ENCODE data around the gene C20orf173. TPM values are rescaled to one million over a fixed set of nuclear protein-coding genes. Genes with fewer than 3 reads are reported as not detected.

C20orf173 gene
- polyA plus RNA-seq, 1 of the 3 experiments (the other 2 are of a cell fraction) = not detected

- CTCF ChIA-PET = interaction anchor here (0.7 to 1.5 kb wide), 2 partner anchors 16 to 41 kb away, joined by 3 to 9 read pairs; no protein-coding TSS in a partner anchor
- POLR2A ChIA-PET = interaction anchor here (0.6 to 0.7 kb wide), 2 partner anchors 33 to 162 kb away, joined by 3 read pairs; no protein-coding TSS in a partner anchor
These were observed 49.7 kb downstream of the C20orf173 start for GRCh38 chr20:35479798-35480197.

More at GRCh38 chr20:35479798-35480197, 49.7 kb downstream of the C20orf173 start:
- H2AFZ ChIP-seq (ENCODE audit: low read depth) = no peak overlapping the region
- H3K9me3 ChIP-seq = no peaks in the 10 kb centered on the region
- DNase-seq = no peak
- no peaks in the 10 kb centered on the region for H3K9me2 ChIP-seq
- H3K79me2 ChIP-seq (ENCODE audit: insufficient read depth) = no peaks in the 10 kb centered on the region
- 95% methylated on average over 4 of the region's 5 CpGs for WGBS (ENCODE audit: low lambda C conversion rate)
- no peak overlapping the region for H3K27ac ChIP-seq (ENCODE audit: low read depth in 2 of 2, low read length in 1 of 2)
- no peak overlapping the region for H3K4me3 ChIP-seq (ENCODE audit: low read depth in 2 of 2, low read length in 1 of 2)
- TF ChIP-seq EP300 (IDR thresholded peaks at IDR 0.05; ENCODE audit: borderline replicate concordance in 1 of 2, low read depth in 1 of 2, low read length in 1 of 2) (no peak), NFIC (IDR thresholded peaks at IDR 0.05; ENCODE audit: borderline replicate concordance) (no peak), FOXM1 (IDR thresholded peaks at IDR 0.05; ENCODE audit: low read depth) (no peak), RCOR1 (IDR thresholded peaks at IDR 0.05; ENCODE audit: low read length) (no peak), FOSL2 (IDR thresholded peaks at IDR 0.05; ENCODE audit: borderline replicate concordance, low read depth) (no peak), USF2 (IDR thresholded peaks at IDR 0.05; ENCODE audit: borderline replicate concordance, low read depth, low read length) (no peak), ELF1 (IDR thresholded peaks at IDR 0.05) (no peak), JUND (IDR thresholded peaks at IDR 0.05) (no peak), NRF1 (IDR thresholded peaks at IDR 0.05; ENCODE audit: low read depth, low read length) (no peak), PBX3 (IDR thresholded peaks at IDR 0.05) (no peak), TEAD4 (IDR thresholded peaks at IDR 0.05; ENCODE audit: borderline replicate concordance, insufficient read depth) (no peak), MAX (IDR thresholded peaks at IDR 0.05; ENCODE audit: low read depth) (no peak), FOXJ3 (CRISPR knock-in tag; IDR thresholded peaks at IDR 0.05) (no peak), SIN3A (IDR thresholded peaks at IDR 0.05; ENCODE audit: borderline replicate concordance, low read depth, low read length) (no peak), POLR2AphosphoS5 (IDR thresholded peaks at IDR 0.05; ENCODE audit: low read depth, low read length) (no peak), CTCF (IDR thresholded peaks at IDR 0.05) (no peak), CHD2 (IDR thresholded peaks at IDR 0.05; ENCODE audit: low read length, partially characterized antibody) (no peak), RXRA (IDR thresholded peaks at IDR 0.05; ENCODE audit: borderline replicate concordance, low read depth) (no peak), MXI1 (IDR thresholded peaks at IDR 0.05; ENCODE audit: low read depth, low read length) (no peak)
- H4K20me1 ChIP-seq (ENCODE audit: insufficient read depth) = no peaks in the 10 kb centered on the region
- H3K36me3 ChIP-seq (replicated peaks in 1 of 2; ENCODE audit: control insufficient read depth in 1 of 2, insufficient read depth in 2 of 2, low read length in 1 of 2) = peaks cover 36 to 52% of the 10 kb centered on the region in 2 experiments
- no peaks in the 10 kb centered on the region for H3K27me3 ChIP-seq (ENCODE audit: insufficient read depth)
- no peak overlapping the region for H3K4me2 ChIP-seq
- H3F3A ChIP-seq (replicated peaks; ENCODE audit: insufficient read depth) = no peaks in the 10 kb centered on the region
- no peaks in the 10 kb centered on the region for H3K4me1 ChIP-seq (ENCODE audit: control insufficient read depth in 1 of 2, insufficient read depth in 2 of 2, low read depth in 1 of 2, low read length in 1 of 2)
- H3K9ac ChIP-seq = no peak overlapping the region
